GM23338 (cell line): ENCODE results near the gene KLF9. TPM values are rescaled to one million over a fixed set of nuclear protein-coding genes. Genes with fewer than 3 reads are reported as not detected.

ENCODE experiments used
- ATAC-seq: fragments of 200-7000 bp; cut with Tn5 transposase; 3 replicates; pipeline ENCODE4 v1.9.1; 2020
- DNase-seq: peaks from one replicate; pipeline ENCODE4 v3.0.0-alpha.2; 2015; ENCODE audit warnings: low spot score
- H2AFZ ChIP-seq: fragments of 200-600 bp; sonication (generic); 2 replicates; pipeline ENCODE4 v1.8.0; 2016; ENCODE audit warnings: antibody characterized with exemption, mild to moderate bottlenecking, moderate library complexity
- H3F3A ChIP-seq: fragments of 200-600 bp; sonication (generic); replicated peaks from 2 replicates; pipeline ENCODE4 v1.8.0; 2017; ENCODE audit warnings: antibody characterized with exemption, mixed run types, low read depth
- H3K27ac ChIP-seq: fragments of 200-600 bp; sonication (generic); 2 replicates; pipeline ENCODE4 v1.6.1; 2016; ENCODE audit warnings: low read depth
- H3K27me3 ChIP-seq: fragments of 200-600 bp; sonication (generic); 2 replicates; pipeline ENCODE4 v1.8.0; 2016; ENCODE audit warnings: mild to moderate bottlenecking, mixed run types, moderate library complexity; ENCODE audit not compliant: insufficient read depth
- H3K36me3 ChIP-seq: fragments of 200-600 bp; sonication (generic); 2 replicates; pipeline ENCODE4 v1.8.0; 2016; ENCODE audit warnings: mild to moderate bottlenecking; ENCODE audit not compliant: insufficient read depth
- H3K4me1 ChIP-seq: fragments of 200-600 bp; sonication (generic); 2 replicates; pipeline ENCODE4 v1.8.0; 2016; ENCODE audit warnings: mild to moderate bottlenecking, moderate library complexity; ENCODE audit not compliant: insufficient read depth
- H3K4me2 ChIP-seq: fragments of 200-600 bp; sonication (generic); 2 replicates; pipeline ENCODE4 v1.7.1; 2017; ENCODE audit warnings: mixed run types
- H3K4me3 ChIP-seq: fragments of 200-600 bp; sonication (generic); 2 replicates; pipeline ENCODE4 v1.6.1; 2016; ENCODE audit warnings: mixed run types
- H3K79me2 ChIP-seq: fragments of 200-600 bp; sonication (generic); replicated peaks from 2 replicates; pipeline ENCODE4 v1.8.0; 2017; ENCODE audit warnings: mild to moderate bottlenecking; ENCODE audit not compliant: insufficient read depth
- H3K9me2 ChIP-seq: fragments of 200-600 bp; sonication (generic); 2 replicates; pipeline ENCODE4 v1.8.0; 2017; ENCODE audit not compliant: insufficient read depth
- H4K20me1 ChIP-seq: fragments of 200-600 bp; sonication (generic); replicated peaks from 2 replicates; pipeline ENCODE4 v1.8.0; 2017; ENCODE audit warnings: mild to moderate bottlenecking; ENCODE audit not compliant: insufficient read depth
- H3K27ac Mint-ChIP-seq: 2 replicates; pipeline ENCODE4 v1.8.0; 2020; ENCODE audit warnings: inconsistent platforms, mild to moderate bottlenecking, moderate library complexity, mixed read lengths
- H3K27me3 Mint-ChIP-seq: 3 replicates; pipeline ENCODE4 v1.8.0; 2022; ENCODE audit warnings: low read depth, mild to moderate bottlenecking, moderate library complexity, mixed read lengths, inconsistent platforms; ENCODE audit not compliant: insufficient read depth, poor library complexity
- H3K36me3 Mint-ChIP-seq: 3 replicates; pipeline ENCODE4 v1.8.0; 2021; ENCODE audit warnings: low read depth, mild to moderate bottlenecking, inconsistent platforms, moderate library complexity, mixed read lengths
- H3K4me1 Mint-ChIP-seq: 3 replicates; pipeline ENCODE4 v1.8.0; 2020; ENCODE audit warnings: mild to moderate bottlenecking, inconsistent platforms, mixed read lengths
- H3K4me3 Mint-ChIP-seq: 3 replicates; pipeline ENCODE4 v1.8.0; 2021; ENCODE audit warnings: moderate library complexity, mild to moderate bottlenecking, inconsistent platforms, mixed read lengths
- H3K9me3 Mint-ChIP-seq: 3 replicates; pipeline ENCODE4 v1.8.0; 2020; ENCODE audit warnings: moderate library complexity, mild to moderate bottlenecking, inconsistent platforms, mixed read lengths
- CREB1 ChIP-seq: fragments of 250-450 bp; sonication (Bioruptor Pico); IDR thresholded peaks from 2 replicates; pipeline ENCODE4 v1.5.0; 2020; ENCODE audit warnings: low read depth, mild to moderate bottlenecking, moderate library complexity
- CTCF ChIP-seq, 2 experiments: fragments of 200-600 bp in 1 of 2; sonication (generic) in 1 of 2; conservative IDR thresholded peaks; 2 replicates each; pipeline versions ENCODE4 v1.5.1 to v1.6.1; 2016 to 2017; ENCODE audit warnings: antibody characterized with exemption in 2 of 2, low read depth in 2 of 2, mild to moderate bottlenecking in 2 of 2, moderate library complexity in 1 of 2
- ETS1 ChIP-seq: IDR thresholded peaks from 2 replicates; pipeline ENCODE4 v1.6.1; 2016; ENCODE audit warnings: antibody characterized with exemption
- EZH2 ChIP-seq: fragments of 200-600 bp; sonication (generic); IDR thresholded peaks from one replicate; pipeline ENCODE4 v1.8.0; 2017; ENCODE audit warnings: antibody characterized with exemption, mild to moderate bottlenecking, low read depth; ENCODE audit not compliant: unreplicated experiment
- EZH2phosphoT487 ChIP-seq: fragments of 200-600 bp; sonication (generic); IDR thresholded peaks from one replicate; pipeline ENCODE4 v1.8.1; 2018; ENCODE audit warnings: antibody characterized with exemption; ENCODE audit not compliant: unreplicated experiment
- JUNB ChIP-seq: IDR thresholded peaks from one replicate; pipeline ENCODE4 v1.6.1; 2016; ENCODE audit warnings: antibody characterized with exemption; ENCODE audit not compliant: unreplicated experiment
- NANOG ChIP-seq: IDR thresholded peaks from 2 replicates; pipeline ENCODE4 v1.6.1; 2016; ENCODE audit warnings: antibody characterized with exemption, borderline replicate concordance
- POLR2AphosphoS5 ChIP-seq: IDR thresholded peaks from 2 replicates; pipeline ENCODE4 v1.6.1; 2016; ENCODE audit warnings: antibody characterized with exemption, low read depth
- REST ChIP-seq: IDR thresholded peaks from one replicate; pipeline ENCODE4 v1.6.1; 2018; ENCODE audit warnings: antibody characterized with exemption; ENCODE audit not compliant: unreplicated experiment
- STAT1 ChIP-seq: IDR thresholded peaks from one replicate; pipeline ENCODE4 v1.6.1; 2016; ENCODE audit warnings: antibody characterized with exemption; ENCODE audit not compliant: unreplicated experiment
- ZNF114 ChIP-seq: fragments of 250-450 bp; sonication (Bioruptor Pico); IDR thresholded peaks from 2 replicates; pipeline ENCODE4 v1.5.0; 2020; ENCODE audit warnings: mild to moderate bottlenecking, moderate library complexity
- ZNF331 ChIP-seq: fragments of 250-450 bp; sonication (Bioruptor Pico); IDR thresholded peaks from 2 replicates; pipeline ENCODE4 v1.5.0; 2020; ENCODE audit warnings: low read depth, mild to moderate bottlenecking, moderate library complexity
- ZNF462 ChIP-seq: fragments of 250-450 bp; sonication (Bioruptor Pico); IDR thresholded peaks from 2 replicates; pipeline ENCODE4 v1.5.0; 2020; ENCODE audit warnings: mild to moderate bottlenecking, moderate library complexity
- polyA plus RNA-seq: library from polyadenylated mRNA; unstranded; fragments of >200 nt; fragmentation: Nextera tagmentation; extraction: Ambion mirVana; gene quantifications from 2 replicates; pipeline ENCODE4 v1.2.1, GENCODE V29; 2016
- total RNA-seq: library from RNA; depleted of rRNA; stranded (reverse); fragments of >200 nt; shearing (Covaris generic); gene quantifications from 2 replicates; pipeline ENCODE4 v1.2.3, GENCODE V29; 2014

KLF9 gene
- total and polyA plus RNA-seq, 2 experiments from 2014 or later = 0.58 to 1.5 TPM

GRCh38 chr9:70409800-70410199 is 4.7 kb downstream of the KLF9 start (continued):
- TF ChIP-seq REST = no peak
- no peak for TF ChIP-seq ETS1
- no peak for TF ChIP-seq JUNB

GRCh38 chr9:70409280-70409679 is 5.2 kb downstream of the KLF9 start:
- Mint-ChIP-seq H3K4me3 (no peak overlapping the region), H3K9me3 (no peaks in the 10 kb centered on the region; the same call in 2 of the 3 replicates), H3K36me3 (no peaks in the 10 kb centered on the region), H3K27ac (no peak overlapping the region), H3K4me1 (peaks cover 30% of the 10 kb centered on the region), H3K27me3 (peaks cover 37% of the 10 kb centered on the region)
- ATAC-seq (no peak), DNase-seq (no peak)
- no peak overlapping the region for H3K27ac ChIP-seq
- no peak overlapping the region for H3K4me3 ChIP-seq
- H3K27me3 ChIP-seq = peaks cover 41% of the 10 kb centered on the region
- H3K4me1 ChIP-seq = peaks cover 22% of the 10 kb centered on the region
- no peak overlapping the region for H3K4me2 ChIP-seq
- H3K9me2 ChIP-seq = no peaks in the 10 kb centered on the region; the same call in 1 of the 2 replicates
- H3K79me2 ChIP-seq = no peaks in the 10 kb centered on the region; the same call in 1 of the 2 replicates
- H3K36me3 ChIP-seq = no peaks in the 10 kb centered on the region
- H2AFZ ChIP-seq = no peak overlapping the region
- H3F3A ChIP-seq = 0 out of 2 replicates have a peak, but pooled peaks cover 2% of the 10 kb centered on the region
- no peaks in the 10 kb centered on the region for H4K20me1 ChIP-seq
- TF ChIP-seq POLR2AphosphoS5 (no peak), NANOG (no peak), ZNF114 (no peak), STAT1 (no peak), CTCF (conservative IDR thresholded peaks at IDR 0.05; ENCODE audit: low read depth in 2 of 2) (no peak), EZH2 (no peak), CREB1 (CRISPR knock-in tag) (no peak), ZNF462 (CRISPR knock-in tag) (no peak), ZNF331 (CRISPR knock-in tag) (no peak), JUNB (no peak), EZH2phosphoT487 (no peak)
